Testis (tissue), 3 donors: ENCODE results near the gene TCF4. TPM values are rescaled to one million over a fixed set of nuclear protein-coding genes. Genes with fewer than 3 reads are reported as not detected.

ENCODE experiments used
- DNase-seq: peaks from one replicate; pipeline ENCODE4 v3.0.0-alpha.2; 2019
- H3K27ac ChIP-seq, 2 donors: fragments of 200-600 bp; sonication (generic); one replicate each; pipeline ENCODE4 v1.5.1; 2019
- H3K27me3 ChIP-seq: fragments of 200-600 bp; sonication (generic); one replicate; pipeline ENCODE4 v1.5.1; 2019
- H3K36me3 ChIP-seq: fragments of 200-600 bp; sonication (generic); one replicate; pipeline ENCODE4 v1.5.1; 2017; ENCODE audit warnings: low read depth; ENCODE audit errors: missing control alignments
- H3K4me1 ChIP-seq: fragments of 200-600 bp; sonication (generic); one replicate; pipeline ENCODE4 v1.5.1; 2019
- H3K4me3 ChIP-seq, 2 donors: fragments of 200-600 bp; sonication (generic); one replicate each; pipeline ENCODE4 v1.5.1; 2017 to 2019
- H3K9me3 ChIP-seq: fragments of 200-600 bp; sonication (generic); one replicate; pipeline ENCODE4 v1.5.1; 2017
- CTCF ChIP-seq, 3 experiments: fragments of 450-650 bp in 2 of 3; fragments of 200-600 bp in 1 of 3; sonication (generic) in 1 of 3; IDR thresholded peaks; one replicate each; pipeline ENCODE4 v1.5.1; 2016 to 2019; ENCODE audit warnings: antibody characterized with exemption in 3 of 3, mild to moderate bottlenecking in 2 of 3, moderate library complexity in 1 of 3
- POLR2A ChIP-seq: fragments of 450-650 bp; IDR thresholded peaks from one replicate; pipeline ENCODE4 v1.6.1; 2017; ENCODE audit warnings: antibody characterized with exemption, mild to moderate bottlenecking, moderate library complexity
- WGBS, 2 donors: methylation state at CpG; one replicate each; pipeline ENCODE4 v1.1.5; 2018; 5-methylcytosine and 5-hydroxymethylcytosine counted together
- intact Hi-C: fragments of 100-400 bp; cut with DNase I; formaldehyde crosslinking; loops from one replicate; pipeline ENCODE4 v1.15.1; 2023; ENCODE audit warnings: low total_unique reads
- polyA plus RNA-seq: library from polyadenylated mRNA; stranded (reverse); fragments of 350-450 nt; fragmentation: Illumina TruSeq; extraction: RNeasy Lipid Tissue Mini Kit (QIAGEN cat#74804); gene quantifications from one replicate; pipeline ENCODE4 v1.2.3, GENCODE V29; 2014; ENCODE audit warnings: low read depth, low replicate concordance; ENCODE audit not compliant: insufficient read depth
- total RNA-seq, 2 donors: library from RNA; depleted of rRNA; stranded (reverse); fragments of >200 nt; gene quantifications; one replicate each; pipeline ENCODE4 v1.2.3, GENCODE V29; 2016

Gene TCF4
- total and polyA plus RNA-seq, 3 donors from 2014 or later: 50.8 to 122 (median 110) TPM

- Histone ChIP-seq H3K27me3 (no peaks in the 10 kb centered on the region), H3K9me3 (no peaks in the 10 kb centered on the region), H3K4me3 (no peak overlapping the region), H3K36me3 (no peaks in the 10 kb centered on the region), H3K4me1 (peaks cover 9% of the 10 kb centered on the region), H3K27ac (peak overlapping the region in 1 of 2 donors; percentile 22)
- no peak for TF ChIP-seq POLR2A
- TF ChIP-seq CTCF (IDR thresholded peaks at IDR 0.05): no peak
- no peak for DNase-seq
- 83 to 88% methylated on average over 1 of the region's 1 CpG for whole genome bisulfite sequencing, 2 donors
- intact Hi-C loops: no loop called here
These were observed 270.7 kb downstream of the TCF4 start for GRCh38 chr18:55317324-55317723.

GRCh38 chr18:55316486-55317184 lies 271.4 kb downstream of the TCF4 start:
- WGBS, 2 donors: 67 to 68% methylated on average over 4 of the region's 4 CpGs
- intact Hi-C loops: no loop called here
- DNase-seq: no peak

GRCh38 chr18:55314615-55315237 lies 273.3 kb downstream of the TCF4 start:
- Histone ChIP-seq H3K36me3 (no peaks in the 10 kb centered on the region), H3K4me1 (peaks cover 9% of the 10 kb centered on the region), H3K27me3 (no peaks in the 10 kb centered on the region), H3K4me3 (no peak overlapping the region), H3K9me3 (no peaks in the 10 kb centered on the region), H3K27ac (no peak overlapping the region)
- TF ChIP-seq POLR2A (no peak), CTCF (IDR thresholded peaks at IDR 0.05) (no peak)
- intact Hi-C loops: no loop called here
- no peak for DNase-seq

More at GRCh38 chr18:55316486-55317184, 271.4 kb downstream of the TCF4 start:
- no peaks in the 10 kb centered on the region for H3K27me3 ChIP-seq
- peaks cover 9% of the 10 kb centered on the region for H3K4me1 ChIP-seq
- H3K36me3 ChIP-seq: no peaks in the 10 kb centered on the region
- H3K9me3 ChIP-seq: no peaks in the 10 kb centered on the region
- no peak overlapping the region for H3K4me3 ChIP-seq
- TF ChIP-seq CTCF (IDR thresholded peaks at IDR 0.05) (no peak), POLR2A (no peak)
- H3K27ac ChIP-seq: no peak overlapping the region

- TF ChIP-seq POLR2A: no peak
- TF ChIP-seq CTCF (IDR thresholded peaks at IDR 0.05): no peak
- Histone ChIP-seq H3K36me3 (no peaks in the 10 kb centered on the region), H3K9me3 (no peaks in the 10 kb centered on the region), H3K4me1 (peaks cover 6% of the 10 kb centered on the region), H3K4me3 (no peak overlapping the region), H3K27me3 (no peaks in the 10 kb centered on the region), H3K27ac (no peak overlapping the region)
- WGBS, 2 donors: 59 to 79% methylated on average over 1 of the region's 1 CpG
- DNase-seq: no peak
- intact Hi-C loops: no loop called here
These were observed 274.0 kb downstream of the TCF4 start for GRCh38 chr18:55314031-55314430.

- intact Hi-C loops: no loop called here
- TF ChIP-seq CTCF (IDR thresholded peaks at IDR 0.05) (no peak), POLR2A (no peak)
- no peak overlapping the region for H3K27ac ChIP-seq
- no peaks in the 10 kb centered on the region for H3K27me3 ChIP-seq
- 74 to 77% methylated on average over 2 of the region's 2 CpGs for whole genome bisulfite sequencing, 2 donors
- H3K36me3 ChIP-seq: no peaks in the 10 kb centered on the region
- no peak for DNase-seq
- H3K4me1 ChIP-seq: no peaks in the 10 kb centered on the region
- no peaks in the 10 kb centered on the region for H3K9me3 ChIP-seq
- no peak overlapping the region for H3K4me3 ChIP-seq
These were observed 277.1 kb downstream of the TCF4 start for GRCh38 chr18:55310863-55311262.
